HepG2 (cell line): ENCODE results near the gene PPM1K. TPM values are rescaled to one million over a fixed set of nuclear protein-coding genes. Genes with fewer than 3 reads are reported as not detected.

Source experiments
- ATAC-seq: fragments of 200-7000 bp; cut with Tn5 transposase; 3 replicates; pipeline ENCODE4 v1.9.1; 2020; ENCODE audit warnings: mild to moderate bottlenecking, moderate library complexity
- BruUV-seq: library from RNA; stranded (reverse); fragments of 400-500 nt; replicated peaks from 2 replicates; lab custom pipeline; 2021; lab: Mats Ljungman, UMichigan
- CTCF ChIA-PET: fragments of 300-600 bp; formaldehyde crosslinking; extraction: SDS; loops from one replicate; lab custom pipeline; 2021; ENCODE audit warnings: low total read pairs, inconsistent platforms, low intra/inter-chr PET ratio; lab: Yijun Ruan, JAX
- POLR2A ChIA-PET: fragments of 350-600 bp; sonication (Branson Sonifier 250); formaldehyde crosslinking; loops from one replicate; lab custom pipeline; 2020; ENCODE audit warnings: antibody characterized with exemption, inconsistent platforms; lab: Yijun Ruan, JAX
- DNase-seq: peaks from one replicate; pipeline ENCODE4 v3.0.0-alpha.2; 2015; ENCODE audit warnings: low spot score
- FAIRE-seq: peaks from 3 replicates; lab custom pipeline; 2011; peaks lifted over from hg19 to GRCh38; lab: Jason Lieb, UNC
- H2AFZ ChIP-seq: one replicate; pipeline ENCODE4 v1.6.1; 2011; ENCODE audit warnings: low read length, inconsistent platforms
- H3K27ac ChIP-seq: fragments of 300-600 bp; 3 replicates; pipeline ENCODE4 v1.8.0; 2011; ENCODE audit warnings: mixed run types, mild to moderate bottlenecking, mixed read lengths, low read length, inconsistent platforms; ENCODE audit not compliant: insufficient read depth; ENCODE audit errors: extremely low read length
- H3K27me3 ChIP-seq, 2 experiments: fragments of 200-600 bp in 1 of 2; 2 replicates in 1 of 2; 3 replicates in 1 of 2; pipeline versions ENCODE4 v1.6.0 to v1.8.0; 2011; ENCODE audit warnings: low read length in 2 of 2, mild to moderate bottlenecking in 2 of 2, moderate library complexity in 2 of 2, inconsistent platforms in 1 of 2; ENCODE audit not compliant: insufficient read depth in 2 of 2, control insufficient read depth in 1 of 2
- H3K36me3 ChIP-seq, 2 experiments: fragments of 200-600 bp in 1 of 2; replicated peaks in 1 of 2; 2 replicates in 1 of 2; 3 replicates in 1 of 2; pipeline versions ENCODE4 v1.5.1 to v1.8.0; 2011; ENCODE audit warnings: low read length in 2 of 2, inconsistent platforms in 1 of 2; ENCODE audit not compliant: insufficient read depth in 2 of 2, control insufficient read depth in 1 of 2
- H3K4me1 ChIP-seq: 2 replicates; pipeline ENCODE4 v1.5.1; 2012; ENCODE audit warnings: low read length, inconsistent platforms; ENCODE audit not compliant: insufficient read depth
- H3K4me2 ChIP-seq: 2 replicates; pipeline ENCODE4 v1.6.0; 2011; ENCODE audit warnings: low read depth, low read length, inconsistent platforms
- H3K4me3 ChIP-seq, 3 experiments: fragments of 200-600 bp in 1 of 3; sonication (generic), shearing (Covaris generic) in 1 of 3; replicated peaks in 1 of 3; 2 replicates each; pipeline ENCODE4 v1.5.1; 2011 to 2016; ENCODE audit warnings: low read length in 3 of 3, inconsistent platforms in 2 of 3, low read depth in 2 of 3, mild to moderate bottlenecking in 2 of 3, control low read depth in 1 of 3, mixed read lengths in 1 of 3; ENCODE audit not compliant: insufficient read depth in 1 of 3
- H3K79me2 ChIP-seq: one replicate; pipeline ENCODE4 v1.6.1; 2011; ENCODE audit warnings: low read length, inconsistent platforms; ENCODE audit not compliant: insufficient read depth
- H3K9ac ChIP-seq: 2 replicates; pipeline ENCODE4 v1.6.0; 2011; ENCODE audit warnings: mild to moderate bottlenecking, low read depth, low read length, inconsistent platforms; ENCODE audit not compliant: insufficient read depth
- H3K9me3 ChIP-seq: 2 replicates; pipeline ENCODE4 v1.5.1; 2012; ENCODE audit warnings: mild to moderate bottlenecking, low read length
- H4K20me1 ChIP-seq: 2 replicates; pipeline ENCODE4 v1.6.0; 2011; ENCODE audit warnings: inconsistent platforms, mild to moderate bottlenecking, low read length, moderate library complexity; ENCODE audit not compliant: insufficient read depth
- AKAP8 ChIP-seq: sonication (generic); formaldehyde crosslinking; IDR thresholded peaks from 2 replicates; pipeline ENCODE4 v1.5.1; 2020; ENCODE audit warnings: mild to moderate bottlenecking, missing genetic modification reagents
- HIVEP1 ChIP-seq: sonication (generic); formaldehyde crosslinking; IDR thresholded peaks from 2 replicates; pipeline ENCODE4 v1.4.0; 2020; ENCODE audit warnings: mild to moderate bottlenecking, missing genetic modification reagents
- HOXA7 ChIP-seq: sonication (generic); formaldehyde crosslinking; IDR thresholded peaks from 2 replicates; pipeline ENCODE4 v1.8.1; 2022; ENCODE audit warnings: mild to moderate bottlenecking, missing genetic modification reagents, moderate library complexity
- KLF16 ChIP-seq, 2 experiments: sonication (generic) in 1 of 2; formaldehyde crosslinking in 1 of 2; IDR thresholded peaks; 2 replicates each; pipeline versions ENCODE4 v1.6.1 to v1.8.0; 2016 to 2023; ENCODE audit warnings: missing genetic modification reagents in 2 of 2, missing compliant biosample characterization in 1 of 2
- MXD4 ChIP-seq: IDR thresholded peaks from 2 replicates; pipeline ENCODE4 v1.6.1; 2016; ENCODE audit warnings: mild to moderate bottlenecking, missing biosample characterization, missing genetic modification reagents
- RFXAP ChIP-seq: sonication (generic); formaldehyde crosslinking; IDR thresholded peaks from 2 replicates; pipeline ENCODE4 v1.4.0; 2020; ENCODE audit warnings: missing genetic modification reagents, borderline replicate concordance
- ZFP1 ChIP-seq: IDR thresholded peaks from 2 replicates; pipeline ENCODE4 v1.6.1; 2016
- ZNF547 ChIP-seq: sonication (generic); formaldehyde crosslinking; IDR thresholded peaks from 2 replicates; pipeline ENCODE4 v1.5.1; 2020; ENCODE audit warnings: mild to moderate bottlenecking, missing genetic modification reagents
- ZNF670 ChIP-seq: sonication (generic); formaldehyde crosslinking; IDR thresholded peaks from 2 replicates; pipeline ENCODE4 v1.8.0; 2022; ENCODE audit warnings: mild to moderate bottlenecking, missing genetic modification reagents, borderline replicate concordance
- ZNF816 ChIP-seq: sonication (generic); formaldehyde crosslinking; IDR thresholded peaks from 2 replicates; pipeline ENCODE4 v1.8.0; 2022; ENCODE audit warnings: missing genetic modification reagents, mild to moderate bottlenecking, borderline replicate concordance
- ZSCAN25 ChIP-seq: sonication (generic); formaldehyde crosslinking; IDR thresholded peaks from 2 replicates; pipeline ENCODE4 v1.8.0; 2022; ENCODE audit warnings: mild to moderate bottlenecking, missing genetic modification reagents
- WGBS: methylation state at CpG from one replicate; pipeline ENCODE4 v1.1.6; 2017; ENCODE audit warnings: low lambda C conversion rate; 5-methylcytosine and 5-hydroxymethylcytosine counted together
- in situ Hi-C: cut with HindIII; loops from 2 replicates; pipeline ENCODE4 v1.10.0; 2017; ENCODE audit warnings: low pct_unique_long_range_greater_than_20kb; ENCODE audit not compliant: extremely low pct_ligation_motif_present
- intact Hi-C: fragments of 100-400 bp; cut with micrococcal nuclease; formaldehyde crosslinking; loops from one replicate; pipeline ENCODE4 v1.10.0; 2022; ENCODE audit not compliant: unreplicated experiment
- polyA plus RNA-seq, 8 experiments: library from polyadenylated mRNA; depleted of rRNA in 3 of 8; stranded (reverse) in 7 of 8; unstranded in 1 of 8; fragments of >200 nt; fragmentation: Illumina TruSeq in 4 of 8; extraction: Trizol in 4 of 8; gene quantifications; 2 replicates each; pipeline versions ENCODE4 v1.2.1 to v1.2.3, GENCODE V29; 2011 to 2016; ENCODE audit warnings: low read depth in 4 of 8, missing spikeins in 1 of 8, mixed read lengths in 1 of 8; ENCODE audit not compliant: insufficient read depth in 1 of 8
- total RNA-seq, 5 experiments: library from RNA; depleted of rRNA; stranded (reverse); fragments of >200 nt; fragmentation: Illumina TruSeq; extraction: Trizol; gene quantifications; 2 replicates each; pipeline ENCODE4 v1.2.3, GENCODE V29; 2016; ENCODE audit warnings: low read depth in 1 of 5
- TF ChIP-seq, protein P1 (sequence below): sonication (generic); formaldehyde crosslinking; IDR thresholded peaks from 2 replicates; pipeline ENCODE4 v1.4.0; 2020; ENCODE audit warnings: mild to moderate bottlenecking, missing genetic modification reagents

PPM1K gene
- total and polyA plus RNA-seq, 2 of the 13 experiments (the other 11 are each of a cell fraction or from before 2014, with no cell fraction given): 11.9 to 17.8 TPM

DNA sequence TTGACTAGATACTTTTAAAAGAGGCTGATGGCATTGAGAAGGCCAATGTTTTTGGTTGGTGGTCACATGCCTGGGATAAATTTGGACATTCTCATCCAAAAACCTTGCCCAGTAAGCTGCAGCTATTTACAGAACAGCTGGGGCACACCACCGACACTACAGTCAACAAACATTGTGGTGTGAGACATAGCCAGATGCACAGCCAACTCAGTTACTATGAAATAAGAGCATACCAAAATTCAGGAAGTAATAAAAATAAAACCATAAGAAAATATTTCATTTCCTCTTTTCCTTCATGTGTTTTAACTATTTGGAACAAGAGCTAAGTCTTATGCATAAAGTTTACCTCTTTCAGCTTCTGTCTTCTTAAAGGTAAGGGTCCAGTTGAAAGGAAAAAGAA is 8.8 kb downstream of the PPM1K start:
- ChIA-PET CTCF (no interaction called here), POLR2A (interaction anchor here (1.4 kb wide), 1 partner anchor 8 kb away, joined by 5 read pairs; the partner anchor contains the start of gene PPM1K)
- no peak overlapping the region for H3K27ac ChIP-seq
- no peaks in the 10 kb centered on the region for H3K27me3 ChIP-seq
- peaks cover 0 to 3% of the 10 kb centered on the region in 2 experiments; a peak in 1 of 5 replicates for H3K36me3 ChIP-seq
- H3K4me2 ChIP-seq: no peak overlapping the region
- FAIRE-seq (no peak), ATAC-seq (no peak), DNase-seq (no peak)
- H3K4me3 ChIP-seq: no peak overlapping the region
- H4K20me1 ChIP-seq: no peaks in the 10 kb centered on the region; the same call in 1 of the 2 replicates
- H3K9ac ChIP-seq: no peak overlapping the region
- BruUV-seq: no TSS peak
- no peaks in the 10 kb centered on the region for H3K79me2 ChIP-seq
- H2AFZ ChIP-seq: no peak overlapping the region
- intact Hi-C loops: no loop called here
- H3K4me1 ChIP-seq: peaks cover 7% of the 10 kb centered on the region; the same call in 1 of the 2 replicates
- H3K9me3 ChIP-seq: no peaks in the 10 kb centered on the region
- in situ Hi-C loops: no loop called here
- WGBS: 92% methylated on average over 1 of the region's 1 CpG
- TF ChIP-seq MXD4: no peak
- no peak for TF ChIP-seq RFXAP (CRISPR knock-in tag)
- no peak for TF ChIP-seq ZNF670 (CRISPR knock-in tag)
- no peak for TF ChIP-seq HOXA7 (CRISPR knock-in tag)
- TF ChIP-seq ZFP1: no peak
- TF ChIP-seq KLF16 (CRISPR knock-in tag; IDR thresholded peaks at IDR 0.05): no peak
- TF ChIP-seq, protein P1, sequence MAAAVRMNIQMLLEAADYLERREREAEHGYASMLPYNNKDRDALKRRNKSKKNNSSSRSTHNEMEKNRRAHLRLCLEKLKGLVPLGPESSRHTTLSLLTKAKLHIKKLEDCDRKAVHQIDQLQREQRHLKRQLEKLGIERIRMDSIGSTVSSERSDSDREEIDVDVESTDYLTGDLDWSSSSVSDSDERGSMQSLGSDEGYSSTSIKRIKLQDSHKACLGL: no peak
- no peak for TF ChIP-seq AKAP8 (CRISPR knock-in tag)
- TF ChIP-seq ZNF816 (CRISPR knock-in tag): no peak
- no peak for TF ChIP-seq HIVEP1
- no peak for TF ChIP-seq ZNF547 (CRISPR knock-in tag)
- TF ChIP-seq ZSCAN25 (CRISPR knock-in tag): no peak
- TF ChIP-seq, all 625 proteins: peak for 0
